NCI-H2081 treated with DMSO at 0.1 percent for 48 hours (cell line): Measurements from ENCODE around the gene GNAQ.

Experiments used
- DNase-seq: peaks from one replicate; lab custom pipeline; 2025; lab: John Stamatoyannopoulos, UW

Gene GNAQ

GRCh38 chr9:77841739-77842386 lies 189.7 kb downstream of the GNAQ start:
- no peak for DNase-seq

- no peak for DNase-seq
Measured at GRCh38 chr9:77839459-77840140, 192.0 kb downstream of the GNAQ start.

- no peak for DNase-seq
Measured at GRCh38 chr9:77838986-77839385, 192.6 kb downstream of the GNAQ start.

- DNase-seq = no peak
Measured at GRCh38 chr9:77834898-77835488, 196.6 kb downstream of the GNAQ start.

GRCh38 chr9:77833561-77834429 lies 197.8 kb downstream of the GNAQ start:
- DNase-seq = no peak

- no peak for DNase-seq
Measured at GRCh38 chr9:77832639-77833038, 199.0 kb downstream of the GNAQ start.

GRCh38 chr9:77831781-77832180 lies 199.8 kb downstream of the GNAQ start:
- DNase-seq = no peak

GRCh38 chr9:77830618-77831285 lies 200.9 kb downstream of the GNAQ start:
- no peak for DNase-seq

GRCh38 chr9:77829420-77829819 lies 202.2 kb downstream of the GNAQ start:
- no peak for DNase-seq

- DNase-seq = no peak
Measured at GRCh38 chr9:77827104-77827784, 204.4 kb downstream of the GNAQ start.

- DNase-seq = no peak
Measured at GRCh38 chr9:77826621-77827020, 205.0 kb downstream of the GNAQ start.

GRCh38 chr9:77826116-77826515 lies 205.5 kb downstream of the GNAQ start:
- no peak for DNase-seq

GRCh38 chr9:77825361-77825760 lies 206.2 kb downstream of the GNAQ start:
- DNase-seq = no peak

GRCh38 chr9:77820293-77820954 lies 211.2 kb downstream of the GNAQ start:
- DNase-seq = no peak

- DNase-seq = no peak
Measured at GRCh38 chr9:77819657-77820056, 212.0 kb downstream of the GNAQ start.

- DNase-seq = no peak
Measured at GRCh38 chr9:77817590-77818311, 213.9 kb downstream of the GNAQ start.

GRCh38 chr9:77816641-77817341 lies 214.8 kb downstream of the GNAQ start:
- no peak for DNase-seq

GRCh38 chr9:77815260-77815659 lies 216.4 kb downstream of the GNAQ start:
- no peak for DNase-seq

- DNase-seq = no peak
Measured at GRCh38 chr9:77811832-77812231, 219.8 kb downstream of the GNAQ start.
